ENCODE data around the gene FIGLA. TPM values are rescaled to one million over a fixed set of nuclear protein-coding genes. Genes with fewer than 3 reads are reported as not detected.

The FIGLA gene
- total RNA-seq, 1 experiment from 2014 or later, result not detected

DNA sequence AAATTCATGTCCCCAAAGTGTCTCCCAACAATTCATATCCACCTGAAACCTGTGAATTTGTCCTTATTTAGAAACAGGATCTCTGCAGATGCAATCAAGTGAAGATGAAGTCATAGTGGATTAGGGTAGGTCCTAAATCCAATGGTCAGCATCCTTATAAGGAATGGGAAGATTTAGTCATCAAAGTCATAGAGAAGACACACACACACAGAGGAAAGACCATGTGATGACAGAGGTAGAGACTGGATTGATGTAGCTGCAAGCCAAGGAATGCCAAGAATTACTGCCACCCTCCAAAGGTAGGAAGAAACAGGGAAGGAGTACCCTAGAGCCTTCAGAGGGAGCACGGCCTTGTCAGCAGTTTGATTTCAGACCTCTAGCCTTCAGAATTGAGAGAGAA is 40.1 kb downstream of the FIGLA start:
- no peak overlapping the region for H2BK120ac ChIP-seq (ENCODE audit: low read depth, low read length, poor library complexity, severe bottlenecking)
- H2BK12ac ChIP-seq (ENCODE audit: insufficient read length, low read depth, low read length), result no peak overlapping the region
- H3K23me2 ChIP-seq (ENCODE audit: insufficient read length, low read depth, low read length, poor library complexity, severe bottlenecking), result no peaks in the 10 kb centered on the region
- H3K18ac ChIP-seq (ENCODE audit: insufficient read length, low read depth, low read length), result no peak overlapping the region
- H3K4me1 Mint-ChIP-seq, result peaks cover 42 to 49% of the 10 kb centered on the region in 2 experiments
- no peaks in the 10 kb centered on the region for H3K27me3 ChIP-seq (ENCODE audit: insufficient read depth, low read length)
- no CpG with 5 or more reads among the region's 1 CpG for WGBS (ENCODE audit: extremely low coverage, insufficient read length, low lambda C conversion rate)
- no peaks in the 10 kb centered on the region for H3K9me3 ChIP-seq (ENCODE audit: control insufficient read depth, low read depth, low read length)
- H3K27ac Mint-ChIP-seq, result no peak overlapping the region; a peak in 1 of 7 replicates
- peaks cover 35% of the 10 kb centered on the region for H3K4me1 ChIP-seq (ENCODE audit: insufficient read depth, low read length)
- no peaks in the 10 kb centered on the region for H3K79me1 ChIP-seq (ENCODE audit: insufficient read depth, low read depth, low read length, poor library complexity, severe bottlenecking)
- H2BK15ac ChIP-seq (ENCODE audit: low read depth, low read length), result no peak overlapping the region
- peaks cover 0 to 3% of the 10 kb centered on the region in 2 experiments; a peak in 1 of 5 replicates for H3K9me3 Mint-ChIP-seq
- no peak overlapping the region for H2BK20ac ChIP-seq (ENCODE audit: low read depth, low read length, poor library complexity, severe bottlenecking)
- no peaks in the 10 kb centered on the region for H3K27me3 Mint-ChIP-seq (ENCODE audit: low read depth)
- H2AK5ac ChIP-seq (ENCODE audit: insufficient read length, low read length), result no peak overlapping the region
- H4K91ac ChIP-seq (ENCODE audit: insufficient read length, low read depth, low read length), result no peak overlapping the region
- no peak for DNase-seq
- no peak overlapping the region for H3K23ac ChIP-seq (ENCODE audit: insufficient read length, low read depth, low read length)
- peaks cover 5 to 11% (median 6%) of the 10 kb centered on the region in 3 experiments; a peak in 6 of 7 replicates for H3K36me3 Mint-ChIP-seq (ENCODE audit: insufficient read depth in 1 of 3, low read depth in 3 of 3)
- H3K4me2 ChIP-seq (ENCODE audit: insufficient read depth, insufficient read length, low read length), result no peak overlapping the region
- peaks cover 68% of the 10 kb centered on the region; the same call in 1 of the 2 replicates for H3K79me2 ChIP-seq (ENCODE audit: insufficient read depth, low read length)
- no peak overlapping the region for H2BK5ac ChIP-seq (ENCODE audit: insufficient read length, low read length)
- no peak overlapping the region for H4K5ac ChIP-seq (ENCODE audit: insufficient read length, low read depth, low read length)
- no peak overlapping the region for H3K4ac ChIP-seq (ENCODE audit: low read depth, low read length)
- no peak overlapping the region for H3T11ph ChIP-seq (ENCODE audit: low read length)
- H3K27ac ChIP-seq (ENCODE audit: insufficient read length, low read depth, low read length), result no peak overlapping the region
- H3K56ac ChIP-seq (ENCODE audit: insufficient read length, low read depth, low read length), result no peak overlapping the region
- no peak overlapping the region for H3K4me3 Mint-ChIP-seq
- peaks cover 3% of the 10 kb centered on the region for H4K20me1 ChIP-seq (ENCODE audit: control insufficient read depth, insufficient read depth, insufficient read length)
- H4K8ac ChIP-seq (replicated peaks; ENCODE audit: insufficient read length, low read depth, low read length), result no peak overlapping the region
- no peak overlapping the region for H3K14ac ChIP-seq (ENCODE audit: insufficient read depth, low read length)
- no peak overlapping the region for H3K9ac ChIP-seq (ENCODE audit: extremely low read depth, insufficient read length, low read length)
- H2AFZ ChIP-seq (ENCODE audit: low read length), result no peak overlapping the region
- TF ChIP-seq, protein P1, sequence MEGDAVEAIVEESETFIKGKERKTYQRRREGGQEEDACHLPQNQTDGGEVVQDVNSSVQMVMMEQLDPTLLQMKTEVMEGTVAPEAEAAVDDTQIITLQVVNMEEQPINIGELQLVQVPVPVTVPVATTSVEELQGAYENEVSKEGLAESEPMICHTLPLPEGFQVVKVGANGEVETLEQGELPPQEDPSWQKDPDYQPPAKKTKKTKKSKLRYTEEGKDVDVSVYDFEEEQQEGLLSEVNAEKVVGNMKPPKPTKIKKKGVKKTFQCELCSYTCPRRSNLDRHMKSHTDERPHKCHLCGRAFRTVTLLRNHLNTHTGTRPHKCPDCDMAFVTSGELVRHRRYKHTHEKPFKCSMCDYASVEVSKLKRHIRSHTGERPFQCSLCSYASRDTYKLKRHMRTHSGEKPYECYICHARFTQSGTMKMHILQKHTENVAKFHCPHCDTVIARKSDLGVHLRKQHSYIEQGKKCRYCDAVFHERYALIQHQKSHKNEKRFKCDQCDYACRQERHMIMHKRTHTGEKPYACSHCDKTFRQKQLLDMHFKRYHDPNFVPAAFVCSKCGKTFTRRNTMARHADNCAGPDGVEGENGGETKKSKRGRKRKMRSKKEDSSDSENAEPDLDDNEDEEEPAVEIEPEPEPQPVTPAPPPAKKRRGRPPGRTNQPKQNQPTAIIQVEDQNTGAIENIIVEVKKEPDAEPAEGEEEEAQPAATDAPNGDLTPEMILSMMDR (conservative IDR thresholded peaks at IDR 0.05), result no peak

All from H9 (cell line).